NOMO-1 (cell line): ENCODE results near the gene ZDHHC5.
A peak's percentile ranks its signal among the peaks of the same experiment; 100 is the strongest.

Source experiments
- DNase-seq, 2 experiments: peaks; one replicate each; lab custom pipeline; 2025; ENCODE audit not compliant: unreplicated experiment in 2 of 2; lab: John Stamatoyannopoulos, UW

The ZDHHC5 gene

GRCh38 chr11:57667736-57668433 lies at the start of gene ZDHHC5:
Gene ZDHHC5, plus strand, starts transcription at chr11:57668114. Its CDS starts 4,977 bp downstream, at chr11:57673091.
- peak; percentile 98 to 99 for DNase-seq

GRCh38 chr11:57618438-57618837 lies 49.5 kb upstream of the ZDHHC5 start:
- DNase-seq: no peak

GRCh38 chr11:57619331-57619730 lies 48.6 kb upstream of the ZDHHC5 start:
- no peak for DNase-seq

GRCh38 chr11:57620467-57620866 lies 47.4 kb upstream of the ZDHHC5 start:
- DNase-seq: no peak

GRCh38 chr11:57622263-57622662 lies 45.7 kb upstream of the ZDHHC5 start:
- no peak for DNase-seq

- DNase-seq: no peak
These were observed 43.0 kb upstream of the ZDHHC5 start for GRCh38 chr11:57624864-57625263.

GRCh38 chr11:57626895-57627294 lies 41.0 kb upstream of the ZDHHC5 start:
- no peak for DNase-seq

GRCh38 chr11:57630171-57630570 lies 37.7 kb upstream of the ZDHHC5 start:
- no peak for DNase-seq

GRCh38 chr11:57632116-57632515 lies 35.8 kb upstream of the ZDHHC5 start:
- DNase-seq: no peak

GRCh38 chr11:57633394-57634070 lies 34.4 kb upstream of the ZDHHC5 start:
- DNase-seq: no peak

- DNase-seq: no peak
These were observed 33.6 kb upstream of the ZDHHC5 start for GRCh38 chr11:57634311-57634710.

- DNase-seq: no peak
These were observed 32.7 kb upstream of the ZDHHC5 start for GRCh38 chr11:57635246-57635645.

- DNase-seq: no peak
These were observed 30.3 kb upstream of the ZDHHC5 start for GRCh38 chr11:57637626-57638004.

- DNase-seq: peak in 1 of 2 experiments; percentile 3
These were observed 29.7 kb upstream of the ZDHHC5 start for GRCh38 chr11:57638005-57638781.

GRCh38 chr11:57638811-57639320 lies 29.0 kb upstream of the ZDHHC5 start:
- no peak for DNase-seq

GRCh38 chr11:57639321-57640067 lies 28.4 kb upstream of the ZDHHC5 start:
- DNase-seq: no peak

GRCh38 chr11:57640068-57640800 lies 27.7 kb upstream of the ZDHHC5 start:
- DNase-seq: no peak

- peak; percentile 44 to 46 for DNase-seq
These were observed 26.7 kb upstream of the ZDHHC5 start for GRCh38 chr11:57641011-57641807.

- DNase-seq: no peak
These were observed 24.1 kb upstream of the ZDHHC5 start for GRCh38 chr11:57643802-57644201.
